Ramos (cell line): ENCODE data around the gene CXCR1.
"Not testable (repeated sequence)": the region's sequence is repeated elsewhere in the genome, so short reads cannot be mapped to it uniquely, and the experiment has no call there.

Source experiments
- in situ Hi-C: fragments of 300-500 bp; cut with MboI; formaldehyde crosslinking; loops from one replicate; pipeline ENCODE4 v1.14.3; 2022; ENCODE audit warnings: low sequenced_read_pairs; ENCODE audit not compliant: unreplicated experiment

Gene CXCR1

GRCh38 chr2:218121789-218122188 lies 45.0 kb downstream of the CXCR1 start:
- in situ Hi-C loops = not testable (repeated sequence)
